AG04450 (cell line): ENCODE data around the gene GCHFR. TPM values are rescaled to one million over a fixed set of nuclear protein-coding genes. Genes with fewer than 3 reads are reported as not detected.

ENCODE experiments used
- CTCF ChIA-PET: fragments of 300-600, 350-600 bp; formaldehyde crosslinking; extraction: SDS; loops from one replicate; lab custom pipeline; 2022; ENCODE audit warnings: antibody characterized with exemption, inconsistent platforms; lab: Charles Lee
- POLR2A ChIA-PET: fragments of 350-600 bp; formaldehyde crosslinking; extraction: SDS; loops from one replicate; lab custom pipeline; 2021; ENCODE audit warnings: antibody characterized with exemption, inconsistent platforms; lab: Yijun Ruan, JAX
- DNase-seq: peaks from one replicate; pipeline ENCODE4 v3.0.0-alpha.2; 2011; ENCODE audit warnings: low read depth, low spot score
- H3K27ac ChIP-seq: one replicate; pipeline ENCODE4 v1.5.1; 2012; ENCODE audit warnings: low read depth, low read length, control low read depth
- H3K27me3 ChIP-seq: one replicate; pipeline ENCODE4 v1.6.0; 2012; ENCODE audit warnings: low read length; ENCODE audit not compliant: control insufficient read depth, insufficient read depth
- H3K4me3 ChIP-seq: 2 replicates; pipeline ENCODE4 v1.5.1; 2011; ENCODE audit warnings: mild to moderate bottlenecking, low read depth, low read length, control low read depth
- H3K9me3 ChIP-seq: 2 replicates; pipeline ENCODE4 v1.5.1; 2012; ENCODE audit warnings: low read length; ENCODE audit not compliant: control insufficient read depth, insufficient read depth
- polyA plus RNA-seq: library from polyadenylated mRNA; depleted of rRNA; stranded (reverse); fragments of >200 nt; gene quantifications from 2 replicates; pipeline ENCODE4 v1.2.3, GENCODE V29; 2011
- TF ChIP-seq, protein P1 (sequence below): IDR thresholded peaks from 2 replicates; pipeline ENCODE4 v1.5.1; 2011; ENCODE audit warnings: low read depth, low read length, control low read depth, inconsistent platforms

Gene GCHFR
- polyA plus RNA-seq, 1 experiment = 4.2 TPM

DNA sequence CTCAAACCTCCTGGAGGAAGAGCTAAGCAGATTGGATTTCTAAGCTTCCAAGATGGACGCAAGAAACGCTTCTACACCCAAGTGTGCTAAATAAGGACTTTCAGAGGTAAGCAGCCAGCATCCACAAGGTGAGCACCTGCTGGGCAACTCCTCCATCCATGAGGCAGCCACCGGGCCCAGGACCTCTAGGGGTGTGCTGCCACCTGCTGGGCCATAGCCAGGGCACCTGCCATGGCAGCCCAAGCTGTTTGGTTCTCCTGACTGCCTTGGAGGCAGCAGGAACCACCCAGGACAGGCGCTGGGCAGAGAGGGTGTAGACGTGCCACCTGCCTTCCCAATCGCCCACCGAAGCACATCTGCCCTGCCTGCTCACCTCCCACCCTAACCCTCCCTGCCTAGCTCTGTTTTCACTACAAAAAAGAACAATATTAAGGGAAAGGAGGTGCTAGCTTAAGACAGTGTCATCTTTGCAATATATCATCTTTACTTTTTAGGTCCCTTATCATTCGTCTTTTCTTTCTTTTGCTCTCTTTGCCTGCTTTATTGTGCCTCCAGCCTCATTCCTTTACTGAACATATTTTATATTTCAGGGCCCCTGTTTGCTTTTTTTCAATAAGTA lies 18.9 kb downstream of the GCHFR start:
- POLR2A ChIA-PET = no interaction called here
- DNase-seq = no peak
- Histone ChIP-seq H3K4me3 (no peak overlapping the region), H3K27me3 (no peaks in the 10 kb centered on the region), H3K9me3 (no peaks in the 10 kb centered on the region), H3K27ac (no peak overlapping the region)
- TF ChIP-seq, protein P1, sequence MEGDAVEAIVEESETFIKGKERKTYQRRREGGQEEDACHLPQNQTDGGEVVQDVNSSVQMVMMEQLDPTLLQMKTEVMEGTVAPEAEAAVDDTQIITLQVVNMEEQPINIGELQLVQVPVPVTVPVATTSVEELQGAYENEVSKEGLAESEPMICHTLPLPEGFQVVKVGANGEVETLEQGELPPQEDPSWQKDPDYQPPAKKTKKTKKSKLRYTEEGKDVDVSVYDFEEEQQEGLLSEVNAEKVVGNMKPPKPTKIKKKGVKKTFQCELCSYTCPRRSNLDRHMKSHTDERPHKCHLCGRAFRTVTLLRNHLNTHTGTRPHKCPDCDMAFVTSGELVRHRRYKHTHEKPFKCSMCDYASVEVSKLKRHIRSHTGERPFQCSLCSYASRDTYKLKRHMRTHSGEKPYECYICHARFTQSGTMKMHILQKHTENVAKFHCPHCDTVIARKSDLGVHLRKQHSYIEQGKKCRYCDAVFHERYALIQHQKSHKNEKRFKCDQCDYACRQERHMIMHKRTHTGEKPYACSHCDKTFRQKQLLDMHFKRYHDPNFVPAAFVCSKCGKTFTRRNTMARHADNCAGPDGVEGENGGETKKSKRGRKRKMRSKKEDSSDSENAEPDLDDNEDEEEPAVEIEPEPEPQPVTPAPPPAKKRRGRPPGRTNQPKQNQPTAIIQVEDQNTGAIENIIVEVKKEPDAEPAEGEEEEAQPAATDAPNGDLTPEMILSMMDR = peak; percentile 42
- CTCF ChIA-PET = interaction anchor here (0.8 to 1.2 kb wide), 4 partner anchors 10 to 193 kb away, joined by 3 to 7 read pairs (median 4); partner anchors contain the start of gene C15orf62

DNA sequence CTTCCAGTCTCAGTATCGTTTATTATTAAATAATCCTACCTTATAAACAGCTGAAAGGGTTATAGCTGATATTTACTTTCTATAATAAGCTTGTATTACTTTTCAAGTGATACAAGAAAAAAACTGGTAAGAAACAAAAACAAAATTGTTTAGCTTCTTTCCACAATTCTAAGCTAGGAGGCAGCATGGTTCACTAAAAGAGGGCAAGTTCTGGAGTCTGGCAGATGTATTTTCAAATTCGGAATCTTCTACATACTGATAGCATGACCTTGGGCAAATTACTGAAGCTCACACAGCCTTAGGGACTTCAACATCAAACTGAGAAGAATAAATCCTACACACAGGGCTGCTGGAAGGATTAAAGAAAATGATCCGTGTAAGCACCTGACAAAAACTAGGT lies 21.3 kb downstream of the GCHFR start:
- TF ChIP-seq, protein P1 = no peak
- no peak overlapping the region for H3K27ac ChIP-seq
- no peaks in the 10 kb centered on the region for H3K9me3 ChIP-seq
- ChIA-PET CTCF (interaction anchor here (0.8 to 1.8 kb wide), 4 partner anchors 8 to 110 kb away, joined by 3 to 8 read pairs (median 3); partner anchors contain the start of gene VPS18), POLR2A (no interaction called here)
- H3K27me3 ChIP-seq = no peaks in the 10 kb centered on the region
- no peak for DNase-seq
- H3K4me3 ChIP-seq = no peak overlapping the region

DNA sequence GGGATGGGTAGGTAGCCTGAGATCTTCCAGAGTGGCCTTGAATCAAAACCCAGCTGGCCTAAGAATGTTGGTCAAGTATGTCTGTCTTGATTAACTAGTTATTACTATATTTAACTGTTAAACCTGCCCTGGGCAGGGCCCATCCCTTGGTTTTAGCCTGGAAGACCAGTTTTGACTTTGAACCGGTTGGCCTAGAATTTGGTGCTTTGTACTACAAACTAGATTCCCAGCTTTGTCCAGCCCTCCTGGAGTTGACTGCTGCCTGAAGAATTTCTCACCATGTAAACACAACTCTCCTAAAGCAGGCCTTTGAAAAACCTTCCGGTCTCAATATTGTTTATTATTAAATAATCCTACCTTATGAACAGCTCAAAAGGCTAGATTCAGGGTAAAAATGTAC lies 21.9 kb downstream of the GCHFR start:
- no peaks in the 10 kb centered on the region for H3K27me3 ChIP-seq
- DNase-seq = no peak
- ChIA-PET CTCF (interaction anchor here (0.8 kb wide), 1 partner anchor 9 kb away, joined by 3 read pairs; no protein-coding TSS in a partner anchor), POLR2A (no interaction called here)
- no peaks in the 10 kb centered on the region for H3K9me3 ChIP-seq
- H3K4me3 ChIP-seq = no peak overlapping the region
- H3K27ac ChIP-seq = no peak overlapping the region
- TF ChIP-seq, protein P1 = no peak

DNA sequence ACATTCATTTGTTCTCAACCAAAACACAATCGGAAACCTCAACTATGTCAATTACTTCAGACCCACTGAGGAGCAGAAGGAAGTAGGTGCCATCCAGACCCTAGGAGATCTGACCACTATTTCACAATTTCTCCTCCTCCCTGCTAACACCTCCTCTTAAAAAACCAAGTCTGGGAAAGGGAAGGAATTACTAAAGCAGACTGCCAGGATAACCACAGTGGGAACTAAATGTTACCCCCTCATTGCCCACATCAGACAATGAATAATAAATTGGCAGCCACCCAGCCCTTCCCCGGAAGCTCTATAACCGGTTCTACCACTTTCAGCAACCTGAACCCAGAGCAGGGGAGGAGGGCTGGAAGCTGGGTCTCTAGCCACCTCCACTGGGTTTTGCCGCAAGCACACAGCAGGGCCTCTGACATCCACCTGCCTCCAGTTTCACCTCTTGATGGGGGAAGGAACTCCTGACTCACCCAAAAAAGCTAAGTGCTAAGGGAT lies 23.5 kb downstream of the GCHFR start:
- POLR2A ChIA-PET = interaction anchor here (1.1 kb wide), 1 partner anchor 23 kb away, joined by 4 read pairs; the partner anchor contains the start of gene GCHFR
- no peak overlapping the region for H3K4me3 ChIP-seq
- no peaks in the 10 kb centered on the region for H3K27me3 ChIP-seq
- H3K27ac ChIP-seq = no peak overlapping the region
- no peak for DNase-seq
- CTCF ChIA-PET = interaction anchor here (1.2 kb wide), 1 partner anchor 105 kb away, joined by 3 read pairs; no protein-coding TSS in a partner anchor
- TF ChIP-seq, protein P1 = no peak
- H3K9me3 ChIP-seq = no peaks in the 10 kb centered on the region

DNA sequence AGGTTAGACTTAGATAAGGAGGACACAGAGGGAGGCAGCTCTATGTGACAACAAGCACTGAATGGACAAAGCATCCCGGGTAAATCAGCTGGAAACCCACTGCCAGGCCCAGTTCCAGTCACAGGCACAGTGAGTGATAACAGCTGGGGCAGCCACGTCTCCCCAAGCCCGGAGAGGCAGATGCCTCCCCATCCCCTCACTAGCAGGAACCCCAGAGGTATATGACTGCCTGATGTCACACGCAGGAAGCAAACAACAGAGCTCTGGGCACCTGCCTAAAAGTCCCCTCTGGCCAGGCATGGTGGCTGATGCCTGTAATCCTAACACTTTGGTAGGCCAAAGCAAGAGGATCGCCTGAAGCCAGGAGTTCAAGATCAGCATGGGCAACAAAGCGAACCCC lies 24.1 kb downstream of the GCHFR start:
- TF ChIP-seq, protein P1 = no peak
- Histone ChIP-seq H3K4me3 (no peak overlapping the region), H3K27ac (no peak overlapping the region), H3K27me3 (no peaks in the 10 kb centered on the region), H3K9me3 (no peaks in the 10 kb centered on the region)
- POLR2A ChIA-PET = no interaction called here
- DNase-seq = no peak
- CTCF ChIA-PET = no interaction called here
